Bone marrow (tissue), 2 donors: ENCODE measurements around the gene YOD1.

Experiments used
- DNase-seq, 2 donors: peaks; one replicate each; lab custom pipeline; 2025; lab: John Stamatoyannopoulos, UW

Gene YOD1

DNA sequence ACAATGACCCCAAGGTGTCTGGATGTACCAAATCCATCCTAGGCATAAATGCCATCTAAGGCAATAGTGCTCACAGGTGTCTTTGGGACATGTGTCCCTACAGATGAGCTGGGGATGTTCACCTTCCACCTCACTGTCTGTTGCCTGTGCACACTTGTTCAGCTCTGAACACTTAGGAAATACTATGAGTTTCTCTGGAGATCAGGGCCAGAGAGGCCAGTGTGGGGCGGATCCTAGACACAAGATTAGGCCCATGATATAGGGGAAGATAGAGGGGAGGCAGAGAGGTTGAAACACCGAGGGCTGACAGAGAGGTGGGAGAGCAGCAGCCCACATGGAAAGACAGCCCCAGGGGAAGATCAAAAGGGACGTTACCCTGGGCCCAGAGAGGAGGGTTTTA, 44.1 kb downstream of the YOD1 start:
- no peak for DNase-seq

GRCh38 chr1:207006083-207006482, 44.9 kb downstream of the YOD1 start:
- no peak for DNase-seq

DNA sequence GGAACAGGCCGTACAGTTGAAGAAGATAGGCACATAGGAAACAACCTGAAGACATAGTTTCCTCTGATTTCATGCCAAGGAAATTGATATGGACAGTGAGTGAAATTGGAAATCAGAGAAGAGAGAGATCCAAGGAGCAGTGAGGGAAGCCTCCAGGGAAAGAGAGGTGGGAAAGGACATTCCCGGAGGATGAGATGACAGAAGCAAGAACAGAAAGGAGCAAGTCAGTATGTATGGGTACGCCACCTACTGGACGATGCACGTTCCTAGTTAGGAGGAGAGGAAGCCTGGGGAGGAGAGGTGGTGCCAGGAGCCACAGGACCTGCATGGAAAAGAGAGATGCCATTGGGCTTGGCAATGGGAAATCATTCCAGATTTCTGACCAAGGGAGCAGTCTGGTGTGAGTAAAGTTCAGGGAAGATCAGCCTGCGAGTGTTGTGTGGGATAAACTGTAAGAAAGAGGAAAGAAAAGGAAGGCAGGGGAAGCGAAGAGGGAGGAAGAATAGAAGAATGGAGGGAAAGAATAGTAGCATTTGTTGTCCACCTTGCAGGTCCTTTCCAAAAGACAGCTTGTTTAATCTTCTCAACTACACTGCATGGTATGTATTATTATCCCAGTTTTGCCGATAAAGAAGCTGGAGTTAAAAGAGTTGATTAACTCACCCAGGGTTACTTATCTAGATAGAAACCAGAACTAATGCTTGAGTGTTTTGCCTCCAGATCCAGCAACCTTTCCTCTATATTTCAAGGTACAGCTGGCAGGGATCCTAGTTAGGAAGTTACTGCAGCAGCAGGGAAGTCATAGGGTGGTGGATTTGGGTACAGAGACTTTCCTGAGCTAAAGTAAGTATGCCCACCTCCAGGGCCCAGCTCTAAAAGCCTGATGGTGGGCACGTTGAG, 45.8 kb downstream of the YOD1 start:
- DNase-seq = peak in 1 of 2 donors; percentile 8

- DNase-seq = no peak
Measured at GRCh38 chr1:207003210-207003609, 47.8 kb downstream of the YOD1 start.

- no peak for DNase-seq
Measured at GRCh38 chr1:207002724-207003146, 48.3 kb downstream of the YOD1 start.

- DNase-seq = no peak
Measured at GRCh38 chr1:207001492-207002245, 49.3 kb downstream of the YOD1 start.

DNA sequence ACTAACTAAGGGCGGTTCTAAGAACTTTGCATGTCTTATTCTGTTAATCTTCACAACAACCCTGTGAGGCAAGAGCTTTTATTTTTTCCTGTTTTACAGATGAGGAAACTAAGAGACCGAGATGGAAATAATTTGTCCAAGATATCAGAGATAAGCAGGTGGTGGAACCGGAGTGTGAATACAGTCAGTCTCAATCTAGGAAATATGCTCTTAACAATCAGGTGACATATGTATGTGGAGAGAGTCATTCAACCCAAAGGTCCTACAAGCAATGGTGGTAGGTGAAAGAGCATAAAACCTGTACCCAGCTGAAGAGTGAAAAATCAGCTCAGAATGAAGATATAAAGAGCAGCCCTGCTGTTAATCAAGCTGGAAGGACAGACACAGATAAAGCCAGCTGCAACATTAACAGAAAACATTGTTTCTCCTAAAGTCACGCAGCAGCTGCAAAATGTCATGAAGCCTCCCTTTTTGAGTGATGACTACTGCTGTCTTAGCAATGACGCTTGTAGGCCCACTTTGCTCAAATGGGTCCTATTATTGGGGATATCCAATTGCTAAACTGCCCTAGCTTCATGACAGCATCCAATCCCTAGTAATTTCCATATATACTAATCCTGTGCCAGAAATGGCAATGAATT, 50.2 kb downstream of the YOD1 start:
- no peak for DNase-seq

DNA sequence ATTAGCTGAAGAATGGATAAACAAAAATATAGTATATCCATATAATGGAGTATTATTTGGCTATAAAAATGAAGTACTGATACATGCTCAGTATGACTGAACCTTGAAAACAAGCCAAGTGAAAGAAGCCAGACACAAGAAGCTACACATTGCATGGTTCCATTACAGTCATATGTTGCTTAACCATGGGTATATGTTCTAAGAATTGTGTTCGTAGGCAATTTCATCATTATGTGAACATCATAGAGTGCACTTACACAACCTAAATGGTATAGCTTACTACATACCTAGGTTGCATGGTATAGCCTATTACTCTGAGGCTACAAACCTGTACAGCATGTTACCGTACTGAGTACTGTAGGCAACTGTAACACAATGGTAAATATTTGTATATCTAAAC, 52.2 kb downstream of the YOD1 start:
- DNase-seq = no peak
